Activated naive CD4-positive, alpha-beta T cell treated with anti-CD3 and anti-CD28 coated beads, Interleukin-2, amount 10 ng/mL, durations not matched to agents 7 days and 5 days (primary cell): ENCODE measurements around the gene GDPGP1.
"Not testable (repeated sequence)": the region's sequence is repeated elsewhere in the genome, so short reads cannot be mapped to it uniquely, and the experiment has no call there.

Experiments
- CTCF ChIA-PET: fragments of 350-600 bp; sonication (Branson Sonifier 250); formaldehyde crosslinking; loops from one replicate; lab custom pipeline; 2021; ENCODE audit warnings: antibody characterized with exemption; lab: Charles Lee
- DNase-seq: peaks from one replicate; pipeline ENCODE4 v3.0.0-alpha.2; 2020
- H3K27ac Mint-ChIP-seq: one replicate; pipeline ENCODE4 v1.8.0; 2021; ENCODE audit warnings: mild to moderate bottlenecking, moderate library complexity, mixed read lengths
- H3K27me3 Mint-ChIP-seq: one replicate; pipeline ENCODE4 v1.8.0; 2021; ENCODE audit warnings: mild to moderate bottlenecking, mixed read lengths
- H3K36me3 Mint-ChIP-seq: one replicate; pipeline ENCODE4 v1.8.0; 2021; ENCODE audit warnings: mixed read lengths
- H3K4me1 Mint-ChIP-seq: one replicate; pipeline ENCODE4 v1.8.0; 2021; ENCODE audit warnings: mixed read lengths
- H3K4me3 Mint-ChIP-seq: one replicate; pipeline ENCODE4 v1.8.0; 2021; ENCODE audit warnings: mild to moderate bottlenecking, moderate library complexity, mixed read lengths
- H3K9me3 Mint-ChIP-seq: one replicate; pipeline ENCODE4 v1.8.0; 2021; ENCODE audit warnings: mixed read lengths

Gene GDPGP1, protein sequence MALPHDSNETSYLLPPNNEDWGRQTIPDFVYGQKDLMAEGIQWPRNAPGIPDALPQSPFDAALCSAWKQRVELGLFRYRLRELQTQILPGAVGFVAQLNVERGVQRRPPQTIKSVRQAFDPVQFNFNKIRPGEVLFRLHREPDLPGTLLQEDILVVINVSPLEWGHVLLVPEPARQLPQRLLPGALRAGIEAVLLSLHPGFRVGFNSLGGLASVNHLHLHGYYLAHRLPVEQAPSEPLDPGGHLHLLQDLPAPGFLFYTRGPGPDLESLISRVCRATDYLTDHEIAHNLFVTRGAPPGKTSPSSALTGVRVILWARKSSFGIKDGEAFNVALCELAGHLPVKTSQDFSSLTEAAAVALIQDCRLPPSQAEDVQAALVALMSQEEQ

GRCh38 chr15:90234096-90234988, at the start of gene GDPGP1:
Gene GDPGP1, plus strand, starts transcription at chr15:90234209. Its CDS starts 6,700 bp downstream, at chr15:90240909.
- no peak for DNase-seq
- Mint-ChIP-seq H3K9me3 (no peaks in the 10 kb centered on the region), H3K4me3 (peak within 1 kb of the TSS; percentile 88), H3K27ac (peak within 1 kb of the TSS; percentile 92), H3K36me3 (peaks cover 34% of the 10 kb centered on the region), H3K4me1 (peaks cover 63% of the 10 kb centered on the region), H3K27me3 (no peaks in the 10 kb centered on the region)
- CTCF ChIA-PET = interaction anchor here (0.8 to 2.0 kb wide), 5 partner anchors 15 to 59 kb away, joined by 3 to 5 read pairs (median 3); partner anchors contain the start of genes NGRN and TTLL13

GRCh38 chr15:90184786-90185704, 49.0 kb upstream of the GDPGP1 start:
- H3K27me3 Mint-ChIP-seq = peaks cover 17% of the 10 kb centered on the region
- peak; percentile 79 for DNase-seq
- CTCF ChIA-PET = no interaction called here
- no peaks in the 10 kb centered on the region for H3K9me3 Mint-ChIP-seq
- H3K4me3 Mint-ChIP-seq = peak overlapping the region; percentile 80
- H3K27ac Mint-ChIP-seq = no peak overlapping the region
- H3K36me3 Mint-ChIP-seq = peaks cover 1% of the 10 kb centered on the region
- H3K4me1 Mint-ChIP-seq = peaks cover 32% of the 10 kb centered on the region

GRCh38 chr15:90187257-90187868, 46.6 kb upstream of the GDPGP1 start:
- peaks cover 53% of the 10 kb centered on the region for H3K4me1 Mint-ChIP-seq
- peaks cover 9% of the 10 kb centered on the region for H3K27me3 Mint-ChIP-seq
- peaks cover 1% of the 10 kb centered on the region for H3K36me3 Mint-ChIP-seq
- no peak overlapping the region for H3K27ac Mint-ChIP-seq
- DNase-seq = no peak
- CTCF ChIA-PET = no interaction called here
- no peaks in the 10 kb centered on the region for H3K9me3 Mint-ChIP-seq
- no peak overlapping the region for H3K4me3 Mint-ChIP-seq

DNA sequence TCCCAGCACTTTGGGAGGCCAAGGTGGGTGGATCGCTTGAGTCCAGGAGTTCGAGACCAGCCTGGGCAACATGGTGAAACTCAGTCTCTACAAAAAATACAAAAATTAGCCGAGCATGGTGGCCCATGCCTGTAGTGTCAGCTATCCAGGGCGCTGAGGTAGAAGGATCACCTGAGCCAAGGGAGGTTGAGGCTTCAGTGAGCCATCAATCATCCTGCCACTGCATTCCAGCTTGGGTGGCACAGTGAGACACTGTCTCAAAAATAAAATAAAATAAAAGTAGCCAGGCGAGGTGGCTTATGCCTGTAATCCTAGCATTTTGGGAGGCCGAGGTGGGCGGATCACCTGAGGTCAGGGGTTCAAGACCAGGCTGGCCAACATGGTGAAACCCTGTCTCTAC, 45.9 kb upstream of the GDPGP1 start:
- H3K27me3 Mint-ChIP-seq, H3K27ac Mint-ChIP-seq, H3K9me3 Mint-ChIP-seq, H3K4me3 Mint-ChIP-seq, DNase-seq, H3K36me3 Mint-ChIP-seq, CTCF ChIA-PET: not testable (repeated sequence)
- peaks cover 60% of the 10 kb centered on the region for H3K4me1 Mint-ChIP-seq

DNA sequence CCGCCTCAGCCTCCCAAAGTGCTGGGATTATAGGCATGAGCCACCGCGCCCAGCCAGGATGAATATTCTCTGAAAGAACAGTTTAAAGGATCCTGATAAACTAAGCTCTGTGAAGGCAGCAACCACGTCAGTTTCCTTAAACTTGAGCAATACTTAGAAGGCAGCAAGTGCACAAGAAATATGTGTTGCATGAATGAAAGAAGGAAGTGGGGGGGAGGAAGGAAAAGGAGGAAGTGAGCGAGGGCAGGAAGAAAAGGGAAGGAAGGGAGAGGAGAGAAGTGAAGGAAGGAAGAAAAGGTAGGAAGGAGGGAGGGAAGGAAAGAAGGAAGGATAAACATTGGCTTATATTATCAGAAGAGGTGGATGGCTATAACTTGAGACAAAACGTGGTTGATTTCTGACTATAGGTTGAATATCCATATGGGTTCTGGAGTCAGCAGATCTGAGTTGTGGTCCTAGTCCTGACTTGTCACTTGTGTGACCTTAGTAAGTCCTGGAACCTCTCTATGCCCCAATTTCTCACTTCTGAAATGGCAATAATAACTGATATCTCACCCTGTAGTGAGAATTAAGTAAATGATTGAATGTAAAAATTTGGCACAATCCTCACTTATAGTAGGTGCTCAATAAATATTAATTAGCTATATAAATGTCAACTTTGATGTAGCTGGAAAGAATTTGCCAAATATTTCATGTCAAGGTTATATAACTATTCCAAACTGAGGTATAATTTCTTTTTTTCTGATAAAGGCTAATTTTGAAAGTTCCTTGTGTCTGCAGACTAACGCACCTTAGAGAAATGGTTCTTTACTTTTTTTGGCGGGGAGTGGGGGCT, 44.9 kb upstream of the GDPGP1 start:
- H3K27me3 Mint-ChIP-seq = peaks cover 8% of the 10 kb centered on the region
- no peak for DNase-seq
- H3K36me3 Mint-ChIP-seq = peaks cover 5% of the 10 kb centered on the region
- H3K4me1 Mint-ChIP-seq = peaks cover 62% of the 10 kb centered on the region
- no peak overlapping the region for H3K4me3 Mint-ChIP-seq
- H3K9me3 Mint-ChIP-seq = peaks cover 2% of the 10 kb centered on the region
- H3K27ac Mint-ChIP-seq = peak overlapping the region; percentile 34
- CTCF ChIA-PET = interaction anchor here (1.0 kb wide), 1 partner anchor 33 kb away, joined by 5 read pairs; no protein-coding TSS in a partner anchor

DNA sequence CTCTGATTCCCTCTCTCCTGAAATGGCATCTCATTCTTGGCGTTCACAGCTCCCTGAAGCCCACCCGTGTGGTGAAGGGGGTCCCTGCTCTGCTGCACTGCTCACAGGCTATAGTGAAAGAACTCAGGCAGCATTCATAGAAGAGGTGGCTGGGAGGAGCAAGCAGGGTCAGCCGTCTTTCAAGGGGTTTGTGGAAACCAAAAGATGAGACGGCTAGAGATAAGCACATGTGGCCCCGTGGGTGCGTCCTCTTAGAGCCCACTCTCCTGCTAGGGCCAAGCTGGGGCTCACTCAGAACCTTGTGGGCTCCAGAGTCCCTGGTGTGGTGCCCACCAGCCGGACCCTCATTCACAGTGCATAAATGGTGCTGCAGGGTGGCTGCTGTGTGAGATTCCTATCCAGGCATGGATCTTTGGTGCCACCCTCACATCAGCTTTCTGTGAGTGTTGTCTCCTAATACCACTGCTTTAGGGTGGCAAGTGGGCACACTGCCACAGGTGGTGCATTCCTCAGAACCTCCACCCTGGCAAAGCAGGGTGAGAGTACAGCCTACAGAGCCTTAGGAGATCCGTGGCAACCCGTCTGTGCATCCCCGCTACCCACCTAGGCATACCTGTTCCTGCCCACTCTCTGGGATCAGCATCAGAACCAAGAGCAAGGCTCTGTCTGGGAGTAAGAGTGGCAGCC, 44.1 kb upstream of the GDPGP1 start:
- DNase-seq = no peak
- Mint-ChIP-seq H3K4me3 (no peak overlapping the region), H3K27me3 (peaks cover 5% of the 10 kb centered on the region), H3K27ac (no peak overlapping the region), H3K36me3 (peaks cover 5% of the 10 kb centered on the region), H3K4me1 (peaks cover 58% of the 10 kb centered on the region), H3K9me3 (peaks cover 2% of the 10 kb centered on the region)
- CTCF ChIA-PET = interaction anchor here (1.0 to 2.0 kb wide), 2 partner anchors 11 to 32 kb away, joined by 5 to 9 read pairs; partner anchors contain the start of gene SEMA4B

DNA sequence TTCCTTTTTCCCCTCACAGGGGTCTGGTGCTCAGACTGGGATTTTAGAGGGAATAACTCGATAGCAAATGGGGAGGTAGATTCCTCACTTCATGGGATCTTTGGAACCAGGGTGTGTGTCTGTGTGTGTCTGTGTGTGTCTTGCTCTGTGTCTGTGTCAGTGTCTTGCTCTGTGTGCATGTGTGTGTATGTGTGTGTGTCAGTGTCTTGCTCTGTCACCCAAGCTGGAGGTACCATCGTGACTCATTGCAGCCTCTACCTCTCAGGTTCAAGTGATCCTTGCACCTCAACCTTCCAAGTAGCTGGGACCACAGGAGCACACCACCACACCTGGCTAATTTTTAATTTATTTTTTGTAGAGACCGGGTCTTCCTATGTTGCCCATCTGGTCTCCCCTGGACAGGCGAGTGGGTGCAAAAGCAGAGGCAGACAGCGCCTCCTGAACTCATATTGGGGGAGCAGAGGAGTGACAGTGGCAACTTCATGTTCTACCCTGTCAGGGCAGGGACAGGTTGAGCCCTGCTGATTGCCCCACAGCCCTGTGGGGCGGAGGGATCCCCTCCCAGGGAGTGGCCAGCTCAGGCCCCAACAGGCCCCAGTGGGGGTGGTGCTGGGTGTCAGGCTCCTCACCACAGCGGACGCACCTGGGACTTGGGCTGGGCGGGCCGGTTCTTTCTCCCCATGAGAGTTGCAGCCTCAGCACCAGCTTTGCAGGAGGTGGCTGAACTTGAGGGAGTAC, 43.2 kb upstream of the GDPGP1 start:
- H3K4me1 Mint-ChIP-seq = peaks cover 52% of the 10 kb centered on the region
- DNase-seq = no peak
- CTCF ChIA-PET = interaction anchor here (1.0 to 2.4 kb wide), 4 partner anchors 10 to 31 kb away, joined by 3 to 9 read pairs (median 6); partner anchors contain the start of gene SEMA4B
- H3K27me3 Mint-ChIP-seq = no peaks in the 10 kb centered on the region
- H3K36me3 Mint-ChIP-seq = peaks cover 3% of the 10 kb centered on the region
- peaks cover 2% of the 10 kb centered on the region for H3K9me3 Mint-ChIP-seq
- no peak overlapping the region for H3K4me3 Mint-ChIP-seq
- no peak overlapping the region for H3K27ac Mint-ChIP-seq

GRCh38 chr15:90191344-90191687, 42.7 kb upstream of the GDPGP1 start:
- CTCF ChIA-PET = interaction anchor here (0.7 to 2.4 kb wide), 6 partner anchors 10 to 27 kb away, joined by 3 to 9 read pairs (median 4); partner anchors contain the start of gene SEMA4B
- peak overlapping the region; percentile 88 for H3K27ac Mint-ChIP-seq

DNA sequence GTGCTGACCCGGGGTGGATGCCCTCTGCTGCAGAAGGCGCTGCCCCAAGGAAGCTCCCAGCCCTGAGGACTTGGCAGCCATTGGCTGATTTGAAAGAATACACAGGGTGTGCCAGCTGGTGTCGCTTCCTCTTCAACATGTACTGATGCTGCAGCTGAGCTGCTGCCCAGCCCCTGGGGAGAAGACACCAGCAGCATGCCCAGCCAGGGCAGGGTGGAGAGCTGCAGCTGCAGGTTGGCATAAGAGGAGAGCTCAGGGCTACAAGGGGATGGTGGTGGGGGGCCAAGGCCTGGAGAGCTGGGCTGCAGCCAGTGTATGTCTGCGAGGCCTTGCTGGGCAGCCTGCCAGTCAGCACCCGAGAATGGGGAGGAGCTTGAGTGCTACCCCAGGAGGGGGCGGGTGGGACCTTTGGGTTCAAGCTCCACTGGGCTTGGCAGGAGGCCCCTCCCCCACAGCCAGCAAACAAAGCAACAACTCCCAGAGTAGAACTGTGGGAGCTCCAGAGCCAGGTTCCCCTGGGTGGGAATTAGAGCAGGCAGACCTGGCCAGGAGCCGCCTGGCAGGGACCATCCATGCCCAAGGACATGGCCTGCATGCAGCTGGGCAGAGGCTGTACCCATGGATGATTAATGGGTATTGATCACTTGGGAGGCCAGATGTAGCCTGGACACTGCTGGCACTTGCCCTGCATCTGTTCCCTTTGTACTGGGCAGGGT, 42.1 kb upstream of the GDPGP1 start:
- peaks cover 46% of the 10 kb centered on the region for H3K4me1 Mint-ChIP-seq
- H3K9me3 Mint-ChIP-seq = peaks cover 2% of the 10 kb centered on the region
- CTCF ChIA-PET = interaction anchor here (0.6 to 2.4 kb wide), 8 partner anchors 9 to 48 kb away, joined by 3 to 9 read pairs (median 3); partner anchors contain the start of gene SEMA4B
- no peaks in the 10 kb centered on the region for H3K27me3 Mint-ChIP-seq
- H3K4me3 Mint-ChIP-seq = peak overlapping the region; percentile 76
- peaks cover 3% of the 10 kb centered on the region for H3K36me3 Mint-ChIP-seq
- H3K27ac Mint-ChIP-seq = peak overlapping the region; percentile 88
- DNase-seq = peak; percentile 56

More at GRCh38 chr15:90191344-90191687, 42.7 kb upstream of the GDPGP1 start:
- peaks cover 3% of the 10 kb centered on the region for H3K36me3 Mint-ChIP-seq
- peak overlapping the region; percentile 76 for H3K4me3 Mint-ChIP-seq
- peaks cover 2% of the 10 kb centered on the region for H3K9me3 Mint-ChIP-seq
- H3K4me1 Mint-ChIP-seq = peaks cover 47% of the 10 kb centered on the region
- no peak for DNase-seq
- H3K27me3 Mint-ChIP-seq = no peaks in the 10 kb centered on the region

- DNase-seq = no peak
- Mint-ChIP-seq H3K27ac (peak overlapping the region; percentile 62), H3K4me3 (peak overlapping the region; percentile 76), H3K4me1 (peaks cover 40% of the 10 kb centered on the region), H3K36me3 (peaks cover 3% of the 10 kb centered on the region), H3K9me3 (peaks cover 2% of the 10 kb centered on the region), H3K27me3 (no peaks in the 10 kb centered on the region)
- CTCF ChIA-PET = interaction anchor here (1.6 to 2.4 kb wide), 2 partner anchors 10 to 15 kb away, joined by 5 to 7 read pairs; no protein-coding TSS in a partner anchor
Observed at GRCh38 chr15:90192961-90193786, 40.8 kb upstream of the GDPGP1 start.
